NCI-H2171 (cell line): Measurements from ENCODE around the gene TOMM22.
A peak's percentile ranks its signal among the peaks of the same experiment; 100 is the strongest.

Experiments used
- DNase-seq: peaks from one replicate; lab custom pipeline; 2025; lab: John Stamatoyannopoulos, UW

The TOMM22 gene

GRCh38 chr22:38733724-38734381, 52.1 kb downstream of the TOMM22 start:
- DNase-seq: peak; percentile 67

- no peak for DNase-seq
These were observed 52.8 kb downstream of the TOMM22 start for GRCh38 chr22:38734421-38735100.
